Activated gamma-delta T cell treated with Interleukin-2 at 50 U/mL for 16 hours (primary cell): ENCODE data around the gene SLC1A2.

ENCODE experiments used
- DNase-seq: peaks from one replicate; pipeline ENCODE4 v3.0.0-alpha.2; 2020

Gene SLC1A2

GRCh38 chr11:35419184-35419829 is at the start of gene SLC1A2:
SLC1A2 (minus strand) TSS chr11:35419558; CDS start chr11:35418966, 592 bp downstream.
- no peak for DNase-seq

GRCh38 chr11:35466058-35466457 is 46.7 kb upstream of the SLC1A2 start:
- no peak for DNase-seq

GRCh38 chr11:35464308-35464707 is 45.0 kb upstream of the SLC1A2 start:
- DNase-seq, result no peak

- no peak for DNase-seq
Observed at GRCh38 chr11:35463331-35463751, 44.0 kb upstream of the SLC1A2 start.

GRCh38 chr11:35461917-35462538 is 42.7 kb upstream of the SLC1A2 start:
- DNase-seq, result no peak

GRCh38 chr11:35459489-35459888 is 40.1 kb upstream of the SLC1A2 start:
- no peak for DNase-seq

GRCh38 chr11:35458846-35459245 is 39.5 kb upstream of the SLC1A2 start:
- no peak for DNase-seq

- DNase-seq, result no peak
Observed at GRCh38 chr11:35454362-35454761, 35.0 kb upstream of the SLC1A2 start.

- DNase-seq, result no peak
Observed at GRCh38 chr11:35436581-35437250, 17.4 kb upstream of the SLC1A2 start.

- no peak for DNase-seq
Observed at GRCh38 chr11:35433588-35433987, 14.2 kb upstream of the SLC1A2 start.

GRCh38 chr11:35432464-35432863 is 13.1 kb upstream of the SLC1A2 start:
- DNase-seq, result no peak

- DNase-seq, result no peak
Observed at GRCh38 chr11:35427071-35427470, 7.7 kb upstream of the SLC1A2 start.

GRCh38 chr11:35426351-35426750 is 7.0 kb upstream of the SLC1A2 start:
- DNase-seq, result no peak

GRCh38 chr11:35425603-35426212 is 6.3 kb upstream of the SLC1A2 start:
- no peak for DNase-seq

GRCh38 chr11:35424157-35424940 is 5.0 kb upstream of the SLC1A2 start:
- no peak for DNase-seq

GRCh38 chr11:35420371-35420770 is 1.0 kb upstream of the SLC1A2 start:
- DNase-seq, result no peak

GRCh38 chr11:35419830-35420333 is 524 bp upstream of the SLC1A2 start:
- no peak for DNase-seq

GRCh38 chr11:35418282-35419183 is 825 bp downstream of the SLC1A2 start:
- no peak for DNase-seq

- no peak for DNase-seq
Observed at GRCh38 chr11:35415487-35415886, 3.9 kb downstream of the SLC1A2 start.

GRCh38 chr11:35414776-35415175 is 4.6 kb downstream of the SLC1A2 start:
- no peak for DNase-seq

- no peak for DNase-seq
Observed at GRCh38 chr11:35414311-35414710, 5.0 kb downstream of the SLC1A2 start.

GRCh38 chr11:35413598-35413997 is 5.8 kb downstream of the SLC1A2 start:
- no peak for DNase-seq
